ENCODE measurements around the gene VCPKMT.
"Not testable (repeated sequence)": the region's sequence is repeated elsewhere in the genome, so short reads cannot be mapped to it uniquely, and the experiment has no call there.

Gene VCPKMT

GRCh38 chr14:50087341-50088116 lies 28.8 kb downstream of the VCPKMT start:
- H3K9me3 Mint-ChIP-seq: no peaks in the 10 kb centered on the region
- CTCF ChIA-PET: interaction anchor here (0.7 to 2.0 kb wide), 9 partner anchors 8 to 235 kb away, joined by 3 to 12 read pairs (median 5); partner anchors contain the start of gene NEMF

DNA sequence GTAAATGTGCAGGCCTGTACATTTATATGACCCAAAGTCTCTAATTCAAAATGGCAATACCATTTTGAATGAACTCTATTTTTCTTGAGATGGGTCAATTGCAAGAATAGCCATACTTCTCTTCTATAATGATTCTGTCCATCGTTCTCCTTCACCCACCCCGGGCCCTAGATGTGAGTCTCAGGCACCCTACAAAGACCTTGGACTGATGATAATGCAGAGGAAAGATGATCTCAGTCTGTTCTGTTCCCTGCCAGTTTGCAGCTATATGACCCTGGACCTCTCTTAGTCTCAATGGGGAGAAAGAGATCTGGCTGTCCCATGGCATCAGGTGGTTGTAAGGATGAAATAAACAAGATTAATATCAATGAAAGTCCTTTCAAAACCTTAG lies 30.1 kb downstream of the VCPKMT start:
- CTCF ChIA-PET: interaction anchor here (0.7 to 2.1 kb wide), 5 partner anchors 15 to 194 kb away, joined by 3 to 6 read pairs (median 3); partner anchors contain the start of gene ARF6
- Mint-ChIP-seq H3K36me3 (peaks cover 33% of the 10 kb centered on the region), H3K4me3 (peak overlapping the region; percentile 39), H3K27me3 (no peaks in the 10 kb centered on the region), H3K9me3 (no peaks in the 10 kb centered on the region), H3K4me1 (peaks cover 96% of the 10 kb centered on the region), H3K27ac (peak overlapping the region; percentile 97)
- no peak for DNase-seq

More at GRCh38 chr14:50087341-50088116, 28.8 kb downstream of the VCPKMT start:
- Mint-ChIP-seq H3K27me3 (no peaks in the 10 kb centered on the region), H3K4me1 (peaks cover 96% of the 10 kb centered on the region), H3K36me3 (peaks cover 30% of the 10 kb centered on the region), H3K4me3 (peak overlapping the region; percentile 17), H3K27ac (peak overlapping the region; percentile 91)
- no peak for DNase-seq

DNA sequence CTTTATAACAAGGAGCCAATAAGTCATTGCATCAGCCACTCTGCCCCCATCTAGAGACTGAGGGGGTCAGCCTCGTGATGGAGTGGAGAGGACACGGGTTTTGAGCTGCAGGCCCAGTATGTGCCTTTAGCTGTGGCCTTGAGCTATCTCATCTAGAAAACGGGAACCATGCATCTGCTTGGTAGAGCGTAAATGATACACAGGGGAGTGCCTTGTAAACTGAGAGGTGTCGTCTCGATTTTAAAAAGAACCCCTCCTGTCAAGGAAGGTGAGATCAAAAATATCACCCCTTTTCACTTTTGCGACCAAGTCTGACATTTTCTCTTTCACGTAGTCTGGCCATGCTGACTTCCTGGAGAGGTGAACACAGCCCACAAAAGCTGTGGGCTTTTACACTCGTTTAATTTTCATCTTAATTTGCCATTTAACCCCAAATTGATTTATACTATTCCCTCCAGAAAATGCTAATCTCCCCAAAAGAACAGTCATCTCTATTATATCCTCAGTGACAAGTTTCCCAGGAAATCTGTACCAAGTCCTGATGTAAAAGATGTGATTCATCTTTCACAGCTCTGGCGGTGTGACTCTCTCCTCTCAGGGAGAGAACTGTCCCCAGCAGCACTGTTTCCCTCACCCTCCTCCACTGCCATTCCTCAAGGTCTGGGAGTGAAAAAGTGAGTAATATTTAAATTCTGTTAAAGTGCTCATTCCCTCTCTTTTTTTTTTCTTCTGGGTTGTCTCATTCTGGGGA lies 30.6 kb downstream of the VCPKMT start:
- CTCF ChIA-PET: interaction anchor here (0.7 to 2.1 kb wide), 8 partner anchors 15 to 223 kb away, joined by 3 to 6 read pairs (median 4); partner anchors contain the start of gene ARF6
- peaks cover 96% of the 10 kb centered on the region for H3K4me1 Mint-ChIP-seq
- no peaks in the 10 kb centered on the region for H3K27me3 Mint-ChIP-seq
- H3K4me3 Mint-ChIP-seq: peak overlapping the region; percentile 39
- peak; percentile 40 for DNase-seq
- H3K36me3 Mint-ChIP-seq: peaks cover 28% of the 10 kb centered on the region
- no peaks in the 10 kb centered on the region for H3K9me3 Mint-ChIP-seq
- H3K27ac Mint-ChIP-seq: peak overlapping the region; percentile 97

- DNase-seq: no peak
These were observed 31.7 kb downstream of the VCPKMT start for GRCh38 chr14:50084666-50085065.

DNA sequence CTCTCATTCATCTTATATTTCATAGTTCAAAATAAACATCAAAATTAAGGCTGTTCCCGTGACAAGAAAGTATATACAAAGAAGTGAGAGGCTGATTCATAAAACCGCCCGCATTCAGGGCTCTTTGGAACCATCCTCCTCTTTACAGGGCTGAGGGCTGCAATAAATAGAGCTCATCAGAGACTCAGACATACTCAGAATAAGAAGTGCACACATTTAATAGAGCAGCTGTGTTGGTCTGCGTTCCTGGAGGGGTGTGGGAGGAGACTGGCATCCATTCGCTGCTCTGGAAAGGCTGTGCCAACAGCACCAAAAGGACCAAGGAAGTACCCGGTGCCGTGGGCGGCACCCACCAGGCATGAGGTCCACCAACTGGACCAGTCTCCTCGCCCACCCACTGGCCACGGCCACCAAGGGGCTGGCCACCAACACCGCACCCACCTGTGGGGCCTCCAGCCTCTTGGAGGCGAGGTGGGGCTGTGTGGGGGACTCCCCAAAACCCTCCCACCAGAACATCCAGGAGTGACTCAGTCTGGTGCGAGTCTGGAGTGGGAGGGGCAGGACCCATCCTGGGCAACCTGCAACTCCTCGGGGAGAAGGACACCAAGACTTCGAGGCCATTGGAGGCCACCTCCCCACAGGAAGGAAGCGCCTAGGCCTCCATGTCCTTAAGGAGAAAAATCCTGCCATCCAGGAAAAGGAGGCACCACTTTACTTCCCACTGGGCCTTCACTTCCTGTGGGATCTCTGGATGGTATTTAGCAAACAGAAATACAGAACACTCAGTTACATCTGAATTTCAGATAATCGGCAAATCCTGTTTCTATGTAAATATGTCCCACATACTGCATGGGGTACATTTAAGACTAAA lies 32.7 kb downstream of the VCPKMT start:
- Mint-ChIP-seq H3K9me3 (peaks cover 3% of the 10 kb centered on the region), H3K4me3 (peak overlapping the region; percentile 73), H3K27ac (peak overlapping the region; percentile 97), H3K4me1 (peaks cover 83% of the 10 kb centered on the region), H3K27me3 (no peaks in the 10 kb centered on the region), H3K36me3 (peaks cover 26% of the 10 kb centered on the region)
- CTCF ChIA-PET: interaction anchor here (1.2 to 2.8 kb wide), 8 partner anchors 21 to 230 kb away, joined by 4 to 13 read pairs (median 6); no protein-coding TSS in a partner anchor
- peak; percentile 56 for DNase-seq

More at GRCh38 chr14:50084666-50085065, 31.7 kb downstream of the VCPKMT start:
- CTCF ChIA-PET: interaction anchor here (1.4 to 1.9 kb wide), 2 partner anchors 20 to 22 kb away, joined by 4 to 5 read pairs; no protein-coding TSS in a partner anchor
- Mint-ChIP-seq H3K36me3 (peaks cover 24% of the 10 kb centered on the region), H3K4me1 (peaks cover 88% of the 10 kb centered on the region), H3K27me3 (no peaks in the 10 kb centered on the region), H3K9me3 (no peaks in the 10 kb centered on the region), H3K4me3 (peak overlapping the region; percentile 21), H3K27ac (peak overlapping the region; percentile 97)

- Mint-ChIP-seq H3K27ac (peak overlapping the region; percentile 97), H3K9me3 (peaks cover 3% of the 10 kb centered on the region), H3K4me1 (peaks cover 76% of the 10 kb centered on the region), H3K27me3 (no peaks in the 10 kb centered on the region), H3K4me3 (peak overlapping the region; percentile 73), H3K36me3 (peaks cover 29% of the 10 kb centered on the region)
- DNase-seq: peak; percentile 91
- CTCF ChIA-PET: interaction anchor here (0.7 to 2.8 kb wide), 12 partner anchors 11 to 230 kb away, joined by 3 to 13 read pairs (median 5); no protein-coding TSS in a partner anchor
These were observed 33.4 kb downstream of the VCPKMT start for GRCh38 chr14:50082784-50083466.

DNA sequence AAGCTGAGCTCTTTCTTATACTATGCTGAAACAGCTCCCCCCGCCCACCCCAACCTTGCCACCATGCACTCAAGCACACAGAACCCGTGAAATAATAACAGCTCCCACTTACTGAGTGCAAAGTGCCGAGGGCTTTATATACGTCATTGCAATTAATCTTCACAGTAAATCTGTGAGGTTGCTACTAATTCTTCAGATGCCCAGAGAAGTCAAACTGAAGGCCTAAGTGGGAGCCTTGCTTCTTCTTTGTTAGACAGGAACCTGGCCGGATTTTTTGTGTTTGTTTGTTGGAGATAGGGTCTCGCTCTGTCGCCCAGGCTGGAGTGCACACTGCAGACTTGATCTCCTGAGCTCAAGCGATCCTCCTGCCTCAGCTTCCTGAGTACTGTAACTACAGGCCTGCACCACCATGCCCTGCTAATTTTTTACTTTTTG lies 34.0 kb downstream of the VCPKMT start:
- no peaks in the 10 kb centered on the region for H3K27me3 Mint-ChIP-seq
- H3K4me1 Mint-ChIP-seq: peaks cover 73% of the 10 kb centered on the region
- H3K4me3 Mint-ChIP-seq: peak overlapping the region; percentile 73
- peaks cover 30% of the 10 kb centered on the region for H3K36me3 Mint-ChIP-seq
- DNase-seq: peak; percentile 56
- H3K27ac Mint-ChIP-seq: peak overlapping the region; percentile 97
- CTCF ChIA-PET: interaction anchor here (0.7 to 2.8 kb wide), 13 partner anchors 11 to 229 kb away, joined by 3 to 13 read pairs (median 5); no protein-coding TSS in a partner anchor
- H3K9me3 Mint-ChIP-seq: peaks cover 3% of the 10 kb centered on the region

- H3K27me3 Mint-ChIP-seq, H3K9me3 Mint-ChIP-seq, H3K4me3 Mint-ChIP-seq, DNase-seq, CTCF ChIA-PET, H3K27ac Mint-ChIP-seq: not testable (repeated sequence)
- peaks cover 29% of the 10 kb centered on the region for H3K36me3 Mint-ChIP-seq
- peaks cover 52% of the 10 kb centered on the region for H3K4me1 Mint-ChIP-seq
These were observed 37.3 kb downstream of the VCPKMT start for GRCh38 chr14:50079103-50079502.

DNA sequence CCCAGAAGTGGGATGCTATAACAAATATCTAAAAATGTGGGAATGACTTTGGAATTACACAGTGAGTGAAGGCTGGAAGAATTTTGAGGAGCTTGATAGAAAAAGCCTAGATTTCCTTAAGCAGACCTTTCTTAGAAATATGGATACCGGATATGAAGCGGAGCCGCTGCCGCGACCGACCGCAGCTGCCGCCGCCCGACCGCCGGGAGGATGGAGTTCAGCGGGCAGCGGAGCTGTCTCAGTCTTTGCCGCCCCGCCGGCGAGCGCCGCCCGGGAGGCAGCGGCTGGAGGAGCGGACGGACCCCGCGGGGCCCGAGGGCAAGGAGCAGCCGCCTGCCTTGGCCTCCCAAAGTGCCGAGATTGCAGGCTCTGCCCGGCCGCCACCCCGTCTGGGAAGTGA lies 42.7 kb downstream of the VCPKMT start:
- H3K27me3 Mint-ChIP-seq, H3K9me3 Mint-ChIP-seq, DNase-seq, H3K27ac Mint-ChIP-seq, H3K4me3 Mint-ChIP-seq, CTCF ChIA-PET: not testable (repeated sequence)
- Mint-ChIP-seq H3K4me1 (peaks cover 20% of the 10 kb centered on the region), H3K36me3 (peaks cover 27% of the 10 kb centered on the region)

- no peak overlapping the region for H3K4me3 Mint-ChIP-seq
- peaks cover 6% of the 10 kb centered on the region for H3K9me3 Mint-ChIP-seq
- DNase-seq: no peak
- H3K4me1 Mint-ChIP-seq: peaks cover 24% of the 10 kb centered on the region
- CTCF ChIA-PET: interaction anchor here (1.2 to 1.3 kb wide), 2 partner anchors 9 to 32 kb away, joined by 3 to 5 read pairs; no protein-coding TSS in a partner anchor
- no peaks in the 10 kb centered on the region for H3K27me3 Mint-ChIP-seq
- H3K36me3 Mint-ChIP-seq: peaks cover 29% of the 10 kb centered on the region
- H3K27ac Mint-ChIP-seq: no peak overlapping the region
These were observed 44.0 kb downstream of the VCPKMT start for GRCh38 chr14:50072395-50072794.

GRCh38 chr14:50070840-50071548 lies 45.4 kb downstream of the VCPKMT start:
- Mint-ChIP-seq H3K36me3 (peaks cover 33% of the 10 kb centered on the region), H3K27me3 (no peaks in the 10 kb centered on the region), H3K4me3 (no peak overlapping the region), H3K27ac (no peak overlapping the region), H3K4me1 (peaks cover 31% of the 10 kb centered on the region), H3K9me3 (peaks cover 6% of the 10 kb centered on the region)
- CTCF ChIA-PET: interaction anchor here (1.2 to 2.3 kb wide), 3 partner anchors 11 to 30 kb away, joined by 3 to 6 read pairs (median 5); no protein-coding TSS in a partner anchor
- no peak for DNase-seq

- H3K27ac Mint-ChIP-seq: no peak overlapping the region
- peaks cover 6% of the 10 kb centered on the region for H3K9me3 Mint-ChIP-seq
- peaks cover 38% of the 10 kb centered on the region for H3K4me1 Mint-ChIP-seq
- H3K36me3 Mint-ChIP-seq: peaks cover 35% of the 10 kb centered on the region
- no peaks in the 10 kb centered on the region for H3K27me3 Mint-ChIP-seq
- CTCF ChIA-PET: interaction anchor here (1.2 to 2.3 kb wide), 3 partner anchors 12 to 208 kb away, joined by 3 to 6 read pairs (median 3); no protein-coding TSS in a partner anchor
- DNase-seq: no peak
- no peak overlapping the region for H3K4me3 Mint-ChIP-seq
These were observed 46.1 kb downstream of the VCPKMT start for GRCh38 chr14:50070230-50070629.
